HL-60 (cell line): ENCODE data around the gene SPTAN1.
"Not testable (repeated sequence)": the region's sequence is repeated elsewhere in the genome, so short reads cannot be mapped to it uniquely, and the experiment has no call there.

Source experiments
- DNase-seq, 2 experiments: peaks; one replicate each; pipeline ENCODE4 v3.0.0-alpha.2; 2010 to 2020; ENCODE audit warnings: low read depth in 1 of 2, low spot score in 1 of 2
- H3K27ac ChIP-seq: fragments of 250-450 bp; sonication (Bioruptor Pico); replicated peaks from 2 replicates; pipeline ENCODE4 v1.5.1; 2020; ENCODE audit warnings: mild to moderate bottlenecking, moderate library complexity
- H3K27me3 ChIP-seq: fragments of 250-450 bp; sonication (Bioruptor Pico); 2 replicates; pipeline ENCODE4 v1.5.1; 2021; ENCODE audit warnings: mild to moderate bottlenecking, moderate library complexity; ENCODE audit not compliant: insufficient read depth, poor library complexity, severe bottlenecking
- H3K4me3 ChIP-seq: replicated peaks from 2 replicates; pipeline ENCODE4 v1.5.1; 2011; ENCODE audit warnings: mild to moderate bottlenecking, control low read depth, low read length; ENCODE audit not compliant: insufficient read depth
- GABPA ChIP-seq: IDR thresholded peaks from 2 replicates; pipeline ENCODE4 v1.6.1; 2012; ENCODE audit warnings: low read depth
- POLR2AphosphoS5 ChIP-seq: IDR thresholded peaks from 2 replicates; pipeline ENCODE4 v1.6.1; 2012; ENCODE audit warnings: low read depth
- SPI1 ChIP-seq: IDR thresholded peaks from 2 replicates; pipeline ENCODE4 v1.6.1; 2012; ENCODE audit warnings: low read depth, mild to moderate bottlenecking, borderline replicate concordance
- TF ChIP-seq, protein P1 (sequence below): IDR thresholded peaks from one replicate; pipeline ENCODE4 v1.5.1; 2011; ENCODE audit warnings: low read length, control low read depth, inconsistent platforms; ENCODE audit not compliant: insufficient read depth
- TF ChIP-seq, protein P2 (sequence below): IDR thresholded peaks from 2 replicates; pipeline ENCODE4 v1.6.1; 2012; ENCODE audit warnings: low read depth; ENCODE audit not compliant: insufficient replicate concordance

The SPTAN1 gene

GRCh38 chr9:128505414-128505765, 47.0 kb upstream of the SPTAN1 start:
- TF ChIP-seq, protein P1, sequence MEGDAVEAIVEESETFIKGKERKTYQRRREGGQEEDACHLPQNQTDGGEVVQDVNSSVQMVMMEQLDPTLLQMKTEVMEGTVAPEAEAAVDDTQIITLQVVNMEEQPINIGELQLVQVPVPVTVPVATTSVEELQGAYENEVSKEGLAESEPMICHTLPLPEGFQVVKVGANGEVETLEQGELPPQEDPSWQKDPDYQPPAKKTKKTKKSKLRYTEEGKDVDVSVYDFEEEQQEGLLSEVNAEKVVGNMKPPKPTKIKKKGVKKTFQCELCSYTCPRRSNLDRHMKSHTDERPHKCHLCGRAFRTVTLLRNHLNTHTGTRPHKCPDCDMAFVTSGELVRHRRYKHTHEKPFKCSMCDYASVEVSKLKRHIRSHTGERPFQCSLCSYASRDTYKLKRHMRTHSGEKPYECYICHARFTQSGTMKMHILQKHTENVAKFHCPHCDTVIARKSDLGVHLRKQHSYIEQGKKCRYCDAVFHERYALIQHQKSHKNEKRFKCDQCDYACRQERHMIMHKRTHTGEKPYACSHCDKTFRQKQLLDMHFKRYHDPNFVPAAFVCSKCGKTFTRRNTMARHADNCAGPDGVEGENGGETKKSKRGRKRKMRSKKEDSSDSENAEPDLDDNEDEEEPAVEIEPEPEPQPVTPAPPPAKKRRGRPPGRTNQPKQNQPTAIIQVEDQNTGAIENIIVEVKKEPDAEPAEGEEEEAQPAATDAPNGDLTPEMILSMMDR = no peak
- TF ChIP-seq, protein P2, sequence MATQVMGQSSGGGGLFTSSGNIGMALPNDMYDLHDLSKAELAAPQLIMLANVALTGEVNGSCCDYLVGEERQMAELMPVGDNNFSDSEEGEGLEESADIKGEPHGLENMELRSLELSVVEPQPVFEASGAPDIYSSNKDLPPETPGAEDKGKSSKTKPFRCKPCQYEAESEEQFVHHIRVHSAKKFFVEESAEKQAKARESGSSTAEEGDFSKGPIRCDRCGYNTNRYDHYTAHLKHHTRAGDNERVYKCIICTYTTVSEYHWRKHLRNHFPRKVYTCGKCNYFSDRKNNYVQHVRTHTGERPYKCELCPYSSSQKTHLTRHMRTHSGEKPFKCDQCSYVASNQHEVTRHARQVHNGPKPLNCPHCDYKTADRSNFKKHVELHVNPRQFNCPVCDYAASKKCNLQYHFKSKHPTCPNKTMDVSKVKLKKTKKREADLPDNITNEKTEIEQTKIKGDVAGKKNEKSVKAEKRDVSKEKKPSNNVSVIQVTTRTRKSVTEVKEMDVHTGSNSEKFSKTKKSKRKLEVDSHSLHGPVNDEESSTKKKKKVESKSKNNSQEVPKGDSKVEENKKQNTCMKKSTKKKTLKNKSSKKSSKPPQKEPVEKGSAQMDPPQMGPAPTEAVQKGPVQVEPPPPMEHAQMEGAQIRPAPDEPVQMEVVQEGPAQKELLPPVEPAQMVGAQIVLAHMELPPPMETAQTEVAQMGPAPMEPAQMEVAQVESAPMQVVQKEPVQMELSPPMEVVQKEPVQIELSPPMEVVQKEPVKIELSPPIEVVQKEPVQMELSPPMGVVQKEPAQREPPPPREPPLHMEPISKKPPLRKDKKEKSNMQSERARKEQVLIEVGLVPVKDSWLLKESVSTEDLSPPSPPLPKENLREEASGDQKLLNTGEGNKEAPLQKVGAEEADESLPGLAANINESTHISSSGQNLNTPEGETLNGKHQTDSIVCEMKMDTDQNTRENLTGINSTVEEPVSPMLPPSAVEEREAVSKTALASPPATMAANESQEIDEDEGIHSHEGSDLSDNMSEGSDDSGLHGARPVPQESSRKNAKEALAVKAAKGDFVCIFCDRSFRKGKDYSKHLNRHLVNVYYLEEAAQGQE = no peak
- no peak for TF ChIP-seq GABPA
- TF ChIP-seq SPI1 = no peak
- TF ChIP-seq POLR2AphosphoS5 = no peak
- peak overlapping the region; percentile 82; the same call in 1 of the 2 replicates for H3K27ac ChIP-seq
- no peak for DNase-seq
- peak overlapping the region; percentile 79 for H3K4me3 ChIP-seq
- H3K27me3 ChIP-seq = no peaks in the 10 kb centered on the region

DNA sequence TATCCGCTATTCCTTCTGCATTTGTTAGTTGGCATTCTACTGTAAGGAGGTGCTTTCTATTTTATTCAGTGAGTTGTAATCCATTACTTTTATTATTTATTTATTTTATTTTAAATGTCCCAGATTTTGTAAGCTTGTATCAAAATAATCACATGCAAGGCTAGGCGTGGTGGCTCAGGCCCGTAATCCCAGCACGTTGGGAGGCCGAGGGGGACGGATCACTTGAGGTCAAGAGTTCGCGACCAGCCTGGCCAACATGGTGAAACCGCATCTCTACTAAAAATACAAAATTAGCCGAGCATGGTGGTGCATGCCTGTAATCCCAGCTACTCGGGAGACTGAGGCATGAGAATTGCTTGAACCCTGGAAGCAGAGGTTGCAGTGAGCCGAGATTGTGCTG, 46.5 kb upstream of the SPTAN1 start:
- not testable (repeated sequence) for H3K27ac ChIP-seq, H3K27me3 ChIP-seq, H3K4me3 ChIP-seq, DNase-seq

- TF ChIP-seq POLR2AphosphoS5 = no peak
- TF ChIP-seq, protein P2 = no peak
- TF ChIP-seq, protein P1 = no peak
- TF ChIP-seq GABPA = no peak
- no peak for TF ChIP-seq SPI1
- H3K4me3 ChIP-seq = no peak overlapping the region
- DNase-seq = no peak
Observed at GRCh38 chr9:128512820-128513219, 39.6 kb upstream of the SPTAN1 start.

DNA sequence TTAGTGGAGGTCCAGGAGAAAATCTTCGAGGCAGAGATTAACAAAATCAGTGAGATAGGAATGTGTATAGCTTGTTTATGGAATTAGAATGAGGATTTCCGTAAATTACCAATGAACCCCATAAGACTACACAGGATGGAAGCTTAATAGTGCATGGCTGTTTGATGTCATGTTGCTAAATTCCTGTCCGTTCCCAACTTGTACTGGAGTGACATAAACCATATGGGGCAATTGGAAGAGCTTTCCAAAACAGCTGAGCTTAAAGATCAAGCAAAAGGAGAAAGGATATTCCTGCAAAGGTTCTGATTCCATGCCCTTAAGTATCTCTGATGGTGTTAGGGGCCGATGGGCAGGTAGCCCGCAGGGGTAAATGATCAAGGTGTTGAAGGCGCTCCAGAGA, 30.4 kb upstream of the SPTAN1 start:
- TF ChIP-seq, protein P2 = no peak
- TF ChIP-seq POLR2AphosphoS5 = no peak
- TF ChIP-seq, protein P1 = no peak
- TF ChIP-seq SPI1 = no peak
- no peak for TF ChIP-seq GABPA
- DNase-seq = no peak
- Histone ChIP-seq H3K4me3 (no peak overlapping the region), H3K27me3 (no peaks in the 10 kb centered on the region), H3K27ac (no peak overlapping the region)

More at GRCh38 chr9:128512820-128513219, 39.6 kb upstream of the SPTAN1 start:
- no peak overlapping the region for H3K27ac ChIP-seq
- H3K27me3 ChIP-seq = no peaks in the 10 kb centered on the region
